ENCODE data around the gene HYKK.

Gene HYKK

GRCh38 chr15:78561490-78561889 lies 54.1 kb downstream of the HYKK start:
- no peak for TF ChIP-seq CTCF (IDR thresholded peaks at IDR 0.05; ENCODE audit: low read depth, low read length)
- DNase-seq (ENCODE audit: extremely low read depth, low read depth), result no peak

- no peak for TF ChIP-seq CTCF (IDR thresholded peaks at IDR 0.05; ENCODE audit: low read depth, low read length)
- no peak for DNase-seq (ENCODE audit: extremely low read depth, low read depth)
These were observed 55.7 kb downstream of the HYKK start for GRCh38 chr15:78563092-78563491.

- no peak for TF ChIP-seq CTCF (IDR thresholded peaks at IDR 0.05; ENCODE audit: low read depth, low read length)
- no peak for DNase-seq (ENCODE audit: extremely low read depth, low read depth)
These were observed 57.3 kb downstream of the HYKK start for GRCh38 chr15:78564743-78565096.

GRCh38 chr15:78565097-78565950 lies 57.9 kb downstream of the HYKK start, which contains the start of gene CHRNA5:
TSS of gene CHRNA5 (plus strand) at chr15:78565520. CDS start at chr15:78565720, 200 bp downstream.
- peak; percentile 27 for DNase-seq (ENCODE audit: extremely low read depth, low read depth)
- no peak for TF ChIP-seq CTCF (IDR thresholded peaks at IDR 0.05; ENCODE audit: low read depth, low read length)

- no peak for DNase-seq (ENCODE audit: extremely low read depth, low read depth)
- TF ChIP-seq CTCF (IDR thresholded peaks at IDR 0.05; ENCODE audit: low read depth, low read length), result no peak; the same call in 1 of the 2 replicates
These were observed 58.8 kb downstream of the HYKK start for GRCh38 chr15:78565951-78566774.

- no peak for TF ChIP-seq CTCF (IDR thresholded peaks at IDR 0.05; ENCODE audit: low read depth, low read length)
- DNase-seq (ENCODE audit: extremely low read depth, low read depth), result no peak
These were observed 60.2 kb downstream of the HYKK start for GRCh38 chr15:78567531-78567930.

GRCh38 chr15:78570710-78571109 lies 63.3 kb downstream of the HYKK start:
- no peak for TF ChIP-seq CTCF (IDR thresholded peaks at IDR 0.05; ENCODE audit: low read depth, low read length)
- DNase-seq (ENCODE audit: extremely low read depth, low read depth), result no peak
